ENCODE results near the gene ACP3.
"Not testable (repeated sequence)": the region's sequence is repeated elsewhere in the genome, so short reads cannot be mapped to it uniquely, and the experiment has no call there.

The ACP3 gene

DNA sequence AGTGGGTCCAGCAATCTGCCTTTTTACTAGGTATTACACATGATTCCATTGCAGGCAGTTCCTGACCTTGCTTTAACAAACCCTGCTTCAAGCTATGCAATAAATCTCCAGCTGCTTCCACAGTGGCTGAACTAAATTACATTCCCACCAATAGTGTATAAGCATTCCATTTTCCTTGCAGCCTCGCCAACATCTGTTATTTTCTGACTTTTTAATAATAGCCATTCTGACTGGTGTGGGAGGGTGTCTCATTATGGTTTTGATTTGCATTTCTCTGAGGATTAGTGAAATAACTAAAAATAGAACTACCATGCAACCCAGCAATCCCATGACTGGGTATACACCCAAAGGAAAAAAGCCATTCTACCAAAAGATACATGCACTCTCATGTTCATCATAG, 63.7 kb downstream of the ACP3 start:
- Histone ChIP-seq H3K9me3 (ENCODE audit: insufficient read depth, low read length) (peaks cover 49% of the 10 kb centered on the region; the same call in 1 of the 2 replicates), H3K36me3 (ENCODE audit: insufficient read depth, insufficient read length, low read length) (no peaks in the 10 kb centered on the region), H3K27me3 (ENCODE audit: insufficient read depth, insufficient read length) (no peaks in the 10 kb centered on the region), H3K9ac (ENCODE audit: insufficient read length, low read depth) (no peak overlapping the region), H3K4me3 (ENCODE audit: insufficient read length, low read depth) (no peak overlapping the region), H3K4me1 (ENCODE audit: insufficient read depth, insufficient read length) (no peaks in the 10 kb centered on the region)
- no peak for TF ChIP-seq SUZ12 (IDR thresholded peaks at IDR 0.05; ENCODE audit: extremely low read depth, insufficient read depth, insufficient read length)
- no peak for DNase-seq (ENCODE audit: low read depth, low spot score)

DNA sequence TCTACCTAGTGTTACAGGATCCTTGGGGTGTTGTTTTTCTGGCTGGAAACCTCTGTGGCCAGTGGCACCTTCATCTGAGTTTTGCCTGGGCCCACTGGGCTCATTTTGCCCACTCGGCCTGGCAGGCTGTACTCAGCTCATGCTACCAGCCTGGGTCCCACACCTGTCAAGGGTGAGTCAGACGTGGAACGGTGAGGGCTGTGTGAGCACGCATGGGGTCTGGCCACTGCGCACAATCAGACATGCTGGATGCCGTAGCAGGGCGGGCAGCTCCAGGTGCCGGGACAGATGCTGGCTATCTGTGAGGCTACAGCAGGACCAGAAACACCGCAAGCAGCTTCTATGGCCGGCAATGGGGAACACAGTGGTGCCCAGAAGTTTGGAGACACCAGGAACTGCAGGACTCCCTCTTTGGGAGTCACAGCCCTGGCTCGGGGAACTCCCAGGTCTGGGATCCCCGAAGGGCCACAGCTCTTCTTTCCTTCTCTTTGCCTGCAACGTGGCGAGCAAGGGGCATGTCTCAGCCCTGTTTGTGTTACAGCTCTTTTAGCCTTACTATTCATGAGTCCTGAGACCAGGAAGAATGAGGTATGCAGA, 64.2 kb downstream of the ACP3 start:
- no peak for TF ChIP-seq SUZ12 (IDR thresholded peaks at IDR 0.05; ENCODE audit: extremely low read depth, insufficient read depth, insufficient read length)
- no peak for TF ChIP-seq YY1 (IDR thresholded peaks at IDR 0.05; ENCODE audit: insufficient read depth, insufficient read length)
- no peak for TF ChIP-seq ZNF274 (IDR thresholded peaks at IDR 0.05; ENCODE audit: low read depth, low read length)
- H3K9ac ChIP-seq (ENCODE audit: insufficient read length, low read depth): no peak overlapping the region

GRCh38 chr3:132382267-132382666, 65.1 kb downstream of the ACP3 start:
- no peaks in the 10 kb centered on the region for H3K27me3 ChIP-seq (ENCODE audit: insufficient read depth, insufficient read length)
- H3K36me3 ChIP-seq (ENCODE audit: insufficient read depth, insufficient read length, low read length): no peaks in the 10 kb centered on the region
- peaks cover 49% of the 10 kb centered on the region; the same call in 1 of the 2 replicates for H3K9me3 ChIP-seq (ENCODE audit: insufficient read depth, low read length)
- DNase-seq (ENCODE audit: low read depth, low spot score): no peak
- no peak overlapping the region for H3K4me3 ChIP-seq (ENCODE audit: insufficient read length, low read depth)
- H3K9ac ChIP-seq (ENCODE audit: insufficient read length, low read depth): no peak overlapping the region
- TF ChIP-seq ZNF274 (IDR thresholded peaks at IDR 0.05; ENCODE audit: low read depth, low read length): no peak
- TF ChIP-seq SUZ12 (IDR thresholded peaks at IDR 0.05; ENCODE audit: extremely low read depth, insufficient read depth, insufficient read length): no peak
- no peak for TF ChIP-seq YY1 (IDR thresholded peaks at IDR 0.05; ENCODE audit: insufficient read depth, insufficient read length)
- no peaks in the 10 kb centered on the region for H3K4me1 ChIP-seq (ENCODE audit: insufficient read depth, insufficient read length)

More for the DNA sequence above, 64.2 kb downstream of the ACP3 start:
- H3K9me3 ChIP-seq (ENCODE audit: insufficient read depth, low read length): peaks cover 49% of the 10 kb centered on the region; the same call in 1 of the 2 replicates
- no peak for DNase-seq (ENCODE audit: low read depth, low spot score)
- H3K36me3 ChIP-seq (ENCODE audit: insufficient read depth, insufficient read length, low read length): no peaks in the 10 kb centered on the region
- no peaks in the 10 kb centered on the region for H3K27me3 ChIP-seq (ENCODE audit: insufficient read depth, insufficient read length)
- no peaks in the 10 kb centered on the region for H3K4me1 ChIP-seq (ENCODE audit: insufficient read depth, insufficient read length)
- H3K4me3 ChIP-seq (ENCODE audit: insufficient read length, low read depth): no peak overlapping the region

DNA sequence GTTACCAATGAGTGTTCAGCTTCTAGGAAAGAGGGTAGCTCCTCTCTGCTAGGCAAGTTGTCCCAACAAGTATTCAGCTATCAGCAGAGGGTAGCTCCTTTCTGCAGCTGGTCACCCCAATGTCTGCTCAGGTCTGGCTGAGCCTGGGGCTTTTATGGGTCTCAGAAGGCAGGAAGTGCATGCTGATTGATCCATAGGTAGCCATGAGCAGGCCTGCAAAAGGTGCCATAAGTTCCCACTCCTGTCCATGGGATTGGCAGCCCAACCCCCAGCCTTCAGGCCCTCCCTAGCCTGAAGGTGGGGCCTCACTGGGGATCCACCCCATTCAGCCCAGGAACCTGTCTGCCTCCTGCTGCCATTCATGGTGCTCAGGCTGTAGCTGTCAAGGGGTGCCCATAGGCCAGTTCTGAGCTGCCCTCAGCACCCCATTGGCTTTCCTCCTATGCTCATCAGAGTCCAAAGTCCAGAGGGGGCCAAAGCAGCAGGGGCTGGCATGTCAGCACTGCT, 65.5 kb downstream of the ACP3 start:
- Histone ChIP-seq H3K27me3 (ENCODE audit: insufficient read depth, insufficient read length) (no peaks in the 10 kb centered on the region), H3K36me3 (ENCODE audit: insufficient read depth, insufficient read length, low read length) (no peaks in the 10 kb centered on the region), H3K9ac (ENCODE audit: insufficient read length, low read depth) (no peak overlapping the region), H3K4me1 (ENCODE audit: insufficient read depth, insufficient read length) (no peaks in the 10 kb centered on the region), H3K9me3 (ENCODE audit: insufficient read depth, low read length) (peaks cover 45% of the 10 kb centered on the region; the same call in 1 of the 2 replicates), H3K4me3 (ENCODE audit: insufficient read length, low read depth) (no peak overlapping the region)
- TF ChIP-seq SUZ12 (IDR thresholded peaks at IDR 0.05; ENCODE audit: extremely low read depth, insufficient read depth, insufficient read length): no peak
- no peak for TF ChIP-seq YY1 (IDR thresholded peaks at IDR 0.05; ENCODE audit: insufficient read depth, insufficient read length)
- no peak for TF ChIP-seq ZNF274 (IDR thresholded peaks at IDR 0.05; ENCODE audit: low read depth, low read length)
- DNase-seq (ENCODE audit: low read depth, low spot score): no peak

- Histone ChIP-seq H3K36me3 (ENCODE audit: insufficient read depth, insufficient read length, low read length) (no peaks in the 10 kb centered on the region), H3K9me3 (ENCODE audit: insufficient read depth, low read length) (peaks cover 25% of the 10 kb centered on the region; the same call in 1 of the 2 replicates), H3K9ac (ENCODE audit: insufficient read length, low read depth) (no peak overlapping the region), H3K4me1 (ENCODE audit: insufficient read depth, insufficient read length) (no peaks in the 10 kb centered on the region), H3K4me3 (ENCODE audit: insufficient read length, low read depth) (no peak overlapping the region), H3K27me3 (ENCODE audit: insufficient read depth, insufficient read length) (no peaks in the 10 kb centered on the region)
- TF ChIP-seq ZNF274 (IDR thresholded peaks at IDR 0.05; ENCODE audit: low read depth, low read length) (no peak), SUZ12 (IDR thresholded peaks at IDR 0.05; ENCODE audit: extremely low read depth, insufficient read depth, insufficient read length) (no peak), YY1 (IDR thresholded peaks at IDR 0.05; ENCODE audit: insufficient read depth, insufficient read length) (no peak)
- no peak for DNase-seq (ENCODE audit: low read depth, low spot score)
These were observed 69.1 kb downstream of the ACP3 start for GRCh38 chr3:132386259-132386658.

DNA sequence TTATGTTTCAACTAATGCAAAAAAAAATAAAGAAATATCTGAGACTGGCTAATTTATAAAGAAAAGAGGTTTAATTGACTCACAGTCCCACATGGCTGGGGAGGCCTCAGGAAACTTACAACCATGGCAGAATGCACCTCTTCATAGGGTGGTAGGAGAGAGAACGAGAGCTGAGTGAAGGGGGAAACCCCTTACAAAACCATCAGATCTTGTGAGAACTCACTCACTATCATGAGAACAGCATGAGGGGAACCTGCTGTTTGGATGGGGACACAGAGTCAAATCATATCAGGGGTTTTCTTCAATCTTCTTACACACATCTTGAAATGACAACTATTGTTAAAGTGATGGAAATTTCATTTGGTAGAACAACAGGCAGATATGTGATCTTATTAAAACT, 75.5 kb downstream of the ACP3 start:
- DNase-seq (ENCODE audit: low read depth, low spot score); H3K27me3 ChIP-seq (ENCODE audit: insufficient read depth, insufficient read length); H3K9me3 ChIP-seq (ENCODE audit: insufficient read depth, low read length); H3K36me3 ChIP-seq (ENCODE audit: insufficient read depth, insufficient read length, low read length); H3K9ac ChIP-seq (ENCODE audit: insufficient read length, low read depth); H3K4me1 ChIP-seq (ENCODE audit: insufficient read depth, insufficient read length); H3K4me3 ChIP-seq (ENCODE audit: insufficient read length, low read depth): not testable (repeated sequence)

DNA sequence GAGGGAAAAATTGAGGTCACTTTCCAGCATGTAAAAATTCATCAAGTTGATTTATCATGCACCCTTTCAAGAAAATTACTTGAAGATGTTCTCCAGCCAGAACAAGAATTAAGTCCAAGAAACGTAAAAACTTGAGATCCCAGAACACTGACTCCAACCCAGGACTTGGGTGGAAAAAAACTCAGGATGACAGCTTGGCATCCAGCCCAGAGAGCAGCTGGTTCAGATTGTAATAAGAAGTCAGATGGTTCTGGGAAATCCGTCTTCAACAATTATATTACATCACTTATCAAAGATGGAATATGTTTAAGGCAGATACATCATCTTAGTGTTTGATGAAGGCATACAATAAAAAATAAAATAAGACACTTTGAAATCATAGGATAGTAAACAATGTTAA, 77.1 kb downstream of the ACP3 start:
- Histone ChIP-seq H3K9me3 (ENCODE audit: insufficient read depth, low read length) (no peaks in the 10 kb centered on the region), H3K27me3 (ENCODE audit: insufficient read depth, insufficient read length) (no peaks in the 10 kb centered on the region), H3K9ac (ENCODE audit: insufficient read length, low read depth) (no peak overlapping the region), H3K36me3 (ENCODE audit: insufficient read depth, insufficient read length, low read length) (no peaks in the 10 kb centered on the region), H3K4me1 (ENCODE audit: insufficient read depth, insufficient read length) (no peaks in the 10 kb centered on the region), H3K4me3 (ENCODE audit: insufficient read length, low read depth) (no peak overlapping the region)
- TF ChIP-seq ZNF274 (IDR thresholded peaks at IDR 0.05; ENCODE audit: low read depth, low read length) (no peak), SUZ12 (IDR thresholded peaks at IDR 0.05; ENCODE audit: extremely low read depth, insufficient read depth, insufficient read length) (no peak), YY1 (IDR thresholded peaks at IDR 0.05; ENCODE audit: insufficient read depth, insufficient read length) (no peak)
- DNase-seq (ENCODE audit: low read depth, low spot score): no peak
